Measurements from ENCODE around the gene SLC37A4. TPM values are rescaled to one million over a fixed set of nuclear protein-coding genes. Genes with fewer than 3 reads are reported as not detected.

SLC37A4 gene
- total and polyA plus RNA-seq, 2 of the 13 experiments (the other 11 are each of a cell fraction or from before 2014, with no cell fraction given), result 43.0 to 56.1 TPM

DNA sequence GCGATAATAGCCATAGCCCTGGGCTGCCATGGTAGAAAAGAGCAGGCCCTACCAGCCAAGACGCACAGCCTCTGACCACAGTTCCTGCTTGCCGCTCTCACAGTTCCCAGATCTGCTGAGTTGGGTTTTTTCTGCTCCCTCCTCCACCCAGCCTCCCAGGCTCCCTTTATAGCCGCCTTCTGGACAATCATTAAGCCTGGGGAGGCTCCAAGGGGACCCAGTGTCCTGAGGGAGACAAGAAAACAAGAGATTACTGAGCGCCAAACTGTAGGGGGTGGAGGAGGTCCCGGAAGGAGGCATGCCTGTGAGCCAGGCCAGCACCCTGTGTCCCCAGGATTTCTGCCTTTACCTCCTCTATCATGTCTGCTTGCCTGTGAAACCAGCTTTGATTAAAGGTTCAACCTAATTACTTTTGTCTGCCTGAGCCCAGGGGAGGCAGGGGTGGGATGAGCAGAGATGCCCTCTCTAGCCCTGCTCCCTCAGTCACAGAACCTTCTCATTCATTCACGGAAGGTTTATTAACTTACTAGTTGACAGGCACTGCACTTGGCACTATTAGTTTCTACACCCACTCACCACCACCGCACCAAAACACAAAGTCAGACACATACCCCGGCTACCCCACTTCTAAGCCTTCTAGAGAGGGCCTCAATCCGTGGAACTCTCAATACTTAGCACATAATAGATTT, 1.2 kb downstream of the SLC37A4 start:
- ChIA-PET CTCF (ENCODE audit: low intra/inter-chr PET ratio, low total read pairs) (no interaction called here), POLR2A (interaction anchor here (1.0 to 4.8 kb wide), 4 partner anchors 11 to 73 kb away, joined by 3 to 45 read pairs (median 4); partner anchors contain the start of genes CENATAC, RPS25 and TRAPPC4)
- H2AFZ ChIP-seq (ENCODE audit: low read length), result no peak overlapping the region
- H3K9me3 ChIP-seq (ENCODE audit: low read length), result no peaks in the 10 kb centered on the region
- H3K4me3 ChIP-seq (replicated peaks in 1 of 3; ENCODE audit: insufficient read depth in 1 of 3, low read depth in 2 of 3, low read length in 3 of 3), result peak overlapping the region; percentile 74 to 82 (median 79)
- H3K79me2 ChIP-seq (ENCODE audit: insufficient read depth, low read length), result peaks cover 47% of the 10 kb centered on the region
- intact Hi-C loops (cut with micrococcal nuclease; ENCODE audit: unreplicated experiment) (loop anchor here (2.0 kb wide), 2 partner anchors 31 to 65 kb away; partner anchors contain the start of gene CENATAC), in situ Hi-C loops (cut with HindIII; ENCODE audit: extremely low pct_ligation_motif_present, low pct_unique_long_range_greater_than_20kb) (no loop called here)
- peak overlapping the region; percentile 77 for H3K9ac ChIP-seq (ENCODE audit: insufficient read depth, low read depth, low read length)
- peak overlapping the region; percentile 99 for H3K4me2 ChIP-seq (ENCODE audit: low read depth, low read length)
- peak; percentile 93 for DNase-seq (ENCODE audit: low spot score)
- peak overlapping the region; percentile 77 for H3K27ac ChIP-seq (ENCODE audit: extremely low read length, insufficient read depth, low read length)
- BruUV-seq (replicated peaks), result TSS peak; percentile 79
- H3K27me3 ChIP-seq (ENCODE audit: control insufficient read depth in 1 of 2, insufficient read depth in 2 of 2, low read length in 2 of 2), result no peaks in the 10 kb centered on the region; a peak in 1 of 5 replicates
- H3K36me3 ChIP-seq (replicated peaks in 1 of 2; ENCODE audit: control insufficient read depth in 1 of 2, insufficient read depth in 2 of 2, low read length in 2 of 2), result peaks cover 0 to 4% of the 10 kb centered on the region in 2 experiments; a peak in 1 of 5 replicates
- peaks cover 5% of the 10 kb centered on the region; the same call in 1 of the 2 replicates for H4K20me1 ChIP-seq (ENCODE audit: insufficient read depth, low read length)
- WGBS (ENCODE audit: low lambda C conversion rate), result 0% methylated on average over 9 of the region's 10 CpGs
- ATAC-seq, result peak; percentile 71
- FAIRE-seq, result peak; percentile 94
- H3K4me1 ChIP-seq (ENCODE audit: insufficient read depth, low read length), result peaks cover 70% of the 10 kb centered on the region
- TF ChIP-seq, protein P1, sequence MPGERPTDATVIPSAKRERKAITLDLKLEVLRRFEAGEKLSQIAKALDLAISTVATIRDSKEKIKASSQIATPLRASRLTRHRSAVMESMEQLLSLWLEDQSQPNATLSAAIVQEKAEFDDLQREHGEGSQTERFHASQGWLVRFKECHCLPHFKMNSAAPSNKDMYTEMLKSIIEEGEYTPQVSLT (CRISPR knock-in tag; IDR thresholded peaks at IDR 0.05; ENCODE audit: borderline replicate concordance, low read depth), result no peak
- no peak; the same call in 1 of the 2 replicates for TF ChIP-seq KLF11 (CRISPR knock-in tag; IDR thresholded peaks at IDR 0.05)
- no peak for TF ChIP-seq ZNF224 (CRISPR knock-in tag; IDR thresholded peaks at IDR 0.05)
- TF ChIP-seq HNF4G (IDR thresholded peaks at IDR 0.05; ENCODE audit: borderline replicate concordance, low read depth, low read length), result 0 out of 2 replicates have a peak, but pooled peaks have one; percentile 13
- TF ChIP-seq HNF4G (CRISPR knock-in tag; IDR thresholded peaks at IDR 0.05; ENCODE audit: borderline replicate concordance, low read depth), result no peak
- TF ChIP-seq ZNF768 (CRISPR knock-in tag; IDR thresholded peaks at IDR 0.05), result no peak
- TF ChIP-seq SIN3A (IDR thresholded peaks at IDR 0.05; ENCODE audit: borderline replicate concordance, low read depth, low read length), result peak; percentile 81
- no peak; the same call in 1 of the 2 replicates for TF ChIP-seq ESRRA (CRISPR knock-in tag; IDR thresholded peaks at IDR 0.05; ENCODE audit: low read depth)
- TF ChIP-seq ZNF431 (CRISPR knock-in tag; IDR thresholded peaks at IDR 0.05; ENCODE audit: borderline replicate concordance, low read depth), result no peak
- TF ChIP-seq IRX3 (CRISPR knock-in tag; IDR thresholded peaks at IDR 0.05; ENCODE audit: borderline replicate concordance, low read depth), result 0 out of 2 replicates have a peak, but pooled peaks have one; percentile 45
- TF ChIP-seq PPARG (CRISPR knock-in tag; conservative IDR thresholded peaks at IDR 0.05), result peak; percentile 66; the same call in 1 of the 2 replicates
- no peak for TF ChIP-seq ZNF775 (CRISPR knock-in tag; IDR thresholded peaks at IDR 0.05; ENCODE audit: borderline replicate concordance)
- TF ChIP-seq RFXANK (CRISPR knock-in tag; IDR thresholded peaks at IDR 0.05), result no peak
- no peak for TF ChIP-seq PTBP1 (IDR thresholded peaks at IDR 0.05; ENCODE audit: low read depth, low read length, poor library complexity, severe bottlenecking)
- TF ChIP-seq ZNF33A (CRISPR knock-in tag; IDR thresholded peaks at IDR 0.05; ENCODE audit: borderline replicate concordance), result no peak
- TF ChIP-seq ATAD3A (CRISPR knock-in tag; IDR thresholded peaks at IDR 0.05), result no peak
- no peak for TF ChIP-seq PRMT3 (CRISPR knock-in tag; IDR thresholded peaks at IDR 0.05; ENCODE audit: borderline replicate concordance, low read depth)
- no peak for TF ChIP-seq ZSCAN9 (CRISPR knock-in tag; IDR thresholded peaks at IDR 0.05; ENCODE audit: borderline replicate concordance)
- no peak for TF ChIP-seq ZNF598 (CRISPR knock-in tag; IDR thresholded peaks at IDR 0.05; ENCODE audit: borderline replicate concordance)
- TF ChIP-seq, protein P2, sequence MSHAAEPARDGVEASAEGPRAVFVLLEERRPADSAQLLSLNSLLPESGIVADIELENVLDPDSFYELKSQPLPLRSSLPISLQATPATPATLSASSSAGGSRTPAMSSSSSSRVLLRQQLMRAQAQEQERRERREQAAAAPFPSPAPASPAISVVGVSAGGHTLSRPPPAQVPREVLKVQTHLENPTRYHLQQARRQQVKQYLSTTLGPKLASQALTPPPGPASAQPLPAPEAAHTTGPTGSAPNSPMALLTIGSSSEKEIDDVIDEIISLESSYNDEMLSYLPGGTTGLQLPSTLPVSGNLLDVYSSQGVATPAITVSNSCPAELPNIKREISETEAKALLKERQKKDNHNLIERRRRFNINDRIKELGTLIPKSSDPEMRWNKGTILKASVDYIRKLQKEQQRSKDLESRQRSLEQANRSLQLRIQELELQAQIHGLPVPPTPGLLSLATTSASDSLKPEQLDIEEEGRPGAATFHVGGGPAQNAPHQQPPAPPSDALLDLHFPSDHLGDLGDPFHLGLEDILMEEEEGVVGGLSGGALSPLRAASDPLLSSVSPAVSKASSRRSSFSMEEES (CRISPR knock-in tag; IDR thresholded peaks at IDR 0.05), result no peak
- TF ChIP-seq POLR2AphosphoS2 (IDR thresholded peaks at IDR 0.05; ENCODE audit: low read depth, low read length), result no peak
- TF ChIP-seq HMG20A (CRISPR knock-in tag; IDR thresholded peaks at IDR 0.05; ENCODE audit: borderline replicate concordance), result peak; percentile 15; the same call in 1 of the 2 replicates
- no peak for TF ChIP-seq CCAR2 (optimal IDR thresholded peaks at IDR 0.05; ENCODE audit: low read depth, low read length)
- TF ChIP-seq ZNF678 (CRISPR knock-in tag; IDR thresholded peaks at IDR 0.05), result no peak
- TF ChIP-seq SETDB1 (CRISPR knock-in tag; IDR thresholded peaks at IDR 0.05; ENCODE audit: borderline replicate concordance), result no peak

Data from HepG2 (cell line).